ENCODE results near the gene GTF2H1. TPM values are rescaled to one million over a fixed set of nuclear protein-coding genes. Genes with fewer than 3 reads are reported as not detected.

GTF2H1 gene
- 10 to 100 TPM; 23.5 to 26.2 TPM for total RNA-seq

DNA sequence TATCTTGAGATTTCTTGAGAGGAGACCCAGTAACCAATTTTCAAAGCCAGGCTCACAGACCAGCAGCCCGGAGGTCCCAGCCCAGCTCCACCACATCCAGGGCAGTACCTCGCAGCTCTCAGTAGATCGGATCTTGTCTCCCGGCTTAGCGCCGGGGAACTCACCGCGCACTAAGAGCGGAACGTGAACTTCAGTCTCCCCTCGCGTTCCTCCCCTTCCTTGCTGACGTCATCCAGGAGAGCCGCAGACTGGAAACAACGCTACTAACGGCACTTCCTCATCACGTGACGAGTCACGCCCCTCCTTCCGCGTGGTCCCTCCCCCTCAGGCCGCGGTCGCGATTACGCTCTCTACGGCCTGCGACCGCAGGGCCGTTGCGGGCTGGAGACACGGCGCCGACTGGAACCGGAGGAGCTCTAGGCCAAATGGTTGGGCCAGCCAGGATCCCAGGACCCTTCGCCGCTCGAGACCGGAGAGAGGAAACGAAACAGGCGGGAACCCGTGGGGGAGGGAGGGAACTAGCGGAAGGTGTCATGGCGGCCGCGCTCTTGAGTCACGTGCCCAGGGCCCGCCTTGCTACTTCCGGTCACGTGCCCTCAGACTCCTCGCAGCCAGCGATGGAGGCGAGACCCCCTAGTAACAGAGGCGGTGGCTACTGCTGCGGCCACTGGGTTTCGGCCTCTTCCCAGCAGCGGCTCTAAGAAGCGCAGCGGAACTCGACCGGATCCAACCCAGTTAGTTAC is at the start of gene GTF2H1, which contains the start of gene HPS5:
GTF2H1 (plus strand) TSS at position 599 of the 743 bp plus-strand sequence. CDS start 10,508 bp downstream, outside the sequence.
HPS5 (minus strand) TSS at position 172 of the 743 bp plus-strand sequence. CDS start 4,282 bp downstream, outside the sequence.
- H3K4me1 ChIP-seq, result peaks cover 26% of the 10 kb centered on the region
- peak; percentile 99 for DNase-seq
- peak within 1 kb of the TSS; percentile 78 to 91 for H3K9ac ChIP-seq (ENCODE audit: low read depth in 2 of 2, low read length in 2 of 2)
- TF ChIP-seq, protein P1, sequence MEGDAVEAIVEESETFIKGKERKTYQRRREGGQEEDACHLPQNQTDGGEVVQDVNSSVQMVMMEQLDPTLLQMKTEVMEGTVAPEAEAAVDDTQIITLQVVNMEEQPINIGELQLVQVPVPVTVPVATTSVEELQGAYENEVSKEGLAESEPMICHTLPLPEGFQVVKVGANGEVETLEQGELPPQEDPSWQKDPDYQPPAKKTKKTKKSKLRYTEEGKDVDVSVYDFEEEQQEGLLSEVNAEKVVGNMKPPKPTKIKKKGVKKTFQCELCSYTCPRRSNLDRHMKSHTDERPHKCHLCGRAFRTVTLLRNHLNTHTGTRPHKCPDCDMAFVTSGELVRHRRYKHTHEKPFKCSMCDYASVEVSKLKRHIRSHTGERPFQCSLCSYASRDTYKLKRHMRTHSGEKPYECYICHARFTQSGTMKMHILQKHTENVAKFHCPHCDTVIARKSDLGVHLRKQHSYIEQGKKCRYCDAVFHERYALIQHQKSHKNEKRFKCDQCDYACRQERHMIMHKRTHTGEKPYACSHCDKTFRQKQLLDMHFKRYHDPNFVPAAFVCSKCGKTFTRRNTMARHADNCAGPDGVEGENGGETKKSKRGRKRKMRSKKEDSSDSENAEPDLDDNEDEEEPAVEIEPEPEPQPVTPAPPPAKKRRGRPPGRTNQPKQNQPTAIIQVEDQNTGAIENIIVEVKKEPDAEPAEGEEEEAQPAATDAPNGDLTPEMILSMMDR (IDR thresholded peaks at IDR 0.05), result no peak
- peak within 1 kb of the TSS; percentile 89 for H3K27ac ChIP-seq
- intact Hi-C loops (cut with DNase I), result loop anchor here (5.0 to 10.0 kb wide), 3 partner anchors 75 to 203 kb away; partner anchors contain the start of gene TSG101
- H3K27me3 ChIP-seq, result no peaks in the 10 kb centered on the region
- no peaks in the 10 kb centered on the region for H3K36me3 ChIP-seq
- H3K4me3 ChIP-seq, result peak within 1 kb of the TSS; percentile 70
- H3K9me3 ChIP-seq, result no peaks in the 10 kb centered on the region

DNA sequence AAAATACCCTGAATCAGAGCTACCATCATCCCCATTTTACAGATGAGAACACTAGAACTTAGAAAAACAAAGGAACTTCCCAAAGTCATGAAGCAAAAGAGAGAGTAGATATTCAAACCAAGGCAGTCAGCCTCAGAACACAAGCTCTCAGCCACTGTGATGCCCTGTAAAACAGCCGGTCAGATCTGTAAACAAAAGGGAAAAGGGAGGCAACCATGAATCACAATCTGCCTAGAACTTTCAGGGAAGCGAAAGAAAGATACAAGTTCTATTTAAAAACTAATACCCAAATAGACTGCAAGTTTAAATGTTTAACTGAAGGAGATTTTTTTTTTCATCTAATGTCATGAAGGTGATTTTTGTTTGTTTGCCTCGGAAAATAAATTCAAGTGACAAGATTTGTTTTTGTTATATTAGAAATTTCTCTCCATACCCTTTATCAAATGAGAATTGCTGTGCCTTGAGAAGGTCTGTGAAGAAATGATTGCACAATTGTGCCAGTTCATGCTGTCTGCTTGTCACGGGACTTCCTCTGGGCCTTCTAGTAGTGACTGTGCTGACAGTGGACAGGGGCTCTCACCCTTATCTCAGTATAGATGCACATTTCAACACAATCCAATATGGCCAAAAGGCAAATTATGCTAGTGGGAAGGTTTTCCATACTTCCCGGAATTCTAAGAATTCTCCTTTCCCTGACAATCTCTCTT is 44.6 kb upstream of the GTF2H1 start:
- Histone ChIP-seq H3K36me3 (no peaks in the 10 kb centered on the region), H3K4me1 (no peaks in the 10 kb centered on the region), H3K27ac (no peak overlapping the region), H3K4me3 (no peak overlapping the region), H3K9ac (ENCODE audit: low read depth in 2 of 2, low read length in 2 of 2) (no peak overlapping the region), H3K9me3 (no peaks in the 10 kb centered on the region), H3K27me3 (no peaks in the 10 kb centered on the region)
- DNase-seq, result no peak
- intact Hi-C loops (cut with DNase I), result no loop called here
- TF ChIP-seq, protein P1 (IDR thresholded peaks at IDR 0.05), result no peak

DNA sequence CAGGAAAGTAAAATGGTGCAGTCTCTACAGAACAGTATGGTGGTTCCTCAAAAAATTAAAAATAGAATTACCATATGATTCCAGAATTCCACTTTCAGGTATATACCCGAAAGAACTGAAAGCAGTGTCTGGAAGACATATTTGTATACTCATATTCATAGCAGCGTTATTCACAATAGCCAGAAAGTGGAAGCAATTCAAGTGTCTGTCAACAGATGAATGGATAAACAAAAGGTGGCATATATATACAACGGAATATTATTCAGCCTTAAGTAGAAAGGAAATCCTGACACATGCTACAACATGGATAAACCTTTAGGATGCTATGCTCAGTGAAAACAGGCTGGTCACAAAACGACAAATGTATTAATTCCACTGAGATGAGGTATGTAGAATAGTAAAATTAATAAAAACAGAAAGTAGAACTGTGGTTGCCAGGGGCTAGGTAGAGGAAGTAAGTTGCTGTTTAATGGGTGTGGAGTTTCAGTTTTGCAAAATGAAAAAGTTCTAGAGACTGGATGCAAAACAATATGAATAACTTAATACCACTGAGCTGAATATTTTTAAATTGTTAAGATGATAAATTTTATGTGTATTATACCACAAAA is 41.8 kb upstream of the GTF2H1 start:
- intact Hi-C loops (cut with DNase I), result no loop called here
- Histone ChIP-seq H3K9me3 (no peaks in the 10 kb centered on the region), H3K27ac (peak overlapping the region; percentile 18), H3K27me3 (no peaks in the 10 kb centered on the region), H3K36me3 (no peaks in the 10 kb centered on the region), H3K4me3 (no peak overlapping the region), H3K9ac (ENCODE audit: low read depth in 2 of 2, low read length in 2 of 2) (no peak overlapping the region), H3K4me1 (no peaks in the 10 kb centered on the region)
- TF ChIP-seq, protein P1 (IDR thresholded peaks at IDR 0.05), result no peak
- DNase-seq, result no peak

DNA sequence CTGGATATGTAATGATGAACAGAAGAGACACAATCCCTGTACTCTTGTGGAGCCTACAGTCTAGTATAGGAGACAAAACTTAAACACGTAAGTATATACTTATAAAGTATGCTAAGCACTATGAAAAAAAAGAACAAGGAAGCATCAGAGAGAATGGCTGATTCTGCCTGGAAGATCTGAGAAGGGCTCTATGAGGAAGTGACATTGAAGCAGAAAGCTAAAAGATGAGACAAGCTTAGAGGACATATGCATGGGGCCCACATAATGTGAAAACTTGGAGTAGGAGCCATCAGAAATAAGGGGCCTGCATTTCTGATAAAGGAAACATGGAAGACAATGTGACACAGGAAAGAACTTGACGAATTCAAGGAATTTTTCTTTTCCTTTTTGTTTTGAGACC is 39.7 kb upstream of the GTF2H1 start:
- Histone ChIP-seq H3K27ac (no peak overlapping the region), H3K9me3 (no peaks in the 10 kb centered on the region), H3K4me3 (no peak overlapping the region), H3K36me3 (no peaks in the 10 kb centered on the region), H3K9ac (ENCODE audit: low read depth in 2 of 2, low read length in 2 of 2) (no peak overlapping the region), H3K4me1 (no peaks in the 10 kb centered on the region), H3K27me3 (no peaks in the 10 kb centered on the region)
- TF ChIP-seq, protein P1 (IDR thresholded peaks at IDR 0.05), result no peak
- intact Hi-C loops (cut with DNase I), result no loop called here
- no peak for DNase-seq

DNA sequence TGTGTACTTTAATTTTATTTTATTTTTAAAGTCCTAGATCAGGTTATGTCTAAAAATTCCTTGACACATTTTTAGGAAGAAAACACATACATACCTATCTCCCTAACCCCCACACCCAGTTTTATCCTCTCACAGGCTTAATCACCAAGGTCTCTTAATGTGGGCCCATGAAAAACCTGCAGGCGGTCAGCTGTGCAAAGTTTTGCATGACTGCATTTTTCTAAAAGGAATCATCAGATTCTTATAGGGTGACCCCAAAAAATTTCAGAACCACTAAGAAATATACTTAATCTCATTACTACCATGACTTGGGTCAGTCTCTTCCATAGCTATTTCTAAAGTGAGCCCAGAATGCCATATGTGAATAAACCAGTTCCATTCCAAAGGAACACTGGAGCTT is 36.5 kb upstream of the GTF2H1 start:
- H3K27me3 ChIP-seq, result no peaks in the 10 kb centered on the region
- no peak overlapping the region for H3K4me3 ChIP-seq
- TF ChIP-seq, protein P1 (IDR thresholded peaks at IDR 0.05), result no peak
- H3K4me1 ChIP-seq, result no peaks in the 10 kb centered on the region
- no peaks in the 10 kb centered on the region for H3K36me3 ChIP-seq
- DNase-seq, result no peak
- intact Hi-C loops (cut with DNase I), result no loop called here
- no peak overlapping the region for H3K27ac ChIP-seq
- no peak overlapping the region for H3K9ac ChIP-seq (ENCODE audit: low read depth in 2 of 2, low read length in 2 of 2)
- no peaks in the 10 kb centered on the region for H3K9me3 ChIP-seq

Measured in colonic mucosa (tissue), 4 donors.